ENCODE results near the gene TRAF3IP3.
"Not testable (repeated sequence)": the region's sequence is repeated elsewhere in the genome, so short reads cannot be mapped to it uniquely, and the experiment has no call there.

The TRAF3IP3 gene

GRCh38 chr1:209769171-209769904, 13.5 kb downstream of the TRAF3IP3 start:
- DNase-seq = peak; percentile 86

- DNase-seq = peak; percentile 16
Observed at GRCh38 chr1:209769971-209770370, 14.1 kb downstream of the TRAF3IP3 start.

GRCh38 chr1:209770636-209771415, 15.0 kb downstream of the TRAF3IP3 start:
- DNase-seq = no peak

- DNase-seq = no peak
Observed at GRCh38 chr1:209772126-209772525, 16.3 kb downstream of the TRAF3IP3 start.

GRCh38 chr1:209774592-209774991, 18.7 kb downstream of the TRAF3IP3 start:
- no peak for DNase-seq

GRCh38 chr1:209775678-209776077, 19.8 kb downstream of the TRAF3IP3 start:
- no peak for DNase-seq

- DNase-seq = no peak
Observed at GRCh38 chr1:209777587-209777986, 21.7 kb downstream of the TRAF3IP3 start.

- DNase-seq = no peak
Observed at GRCh38 chr1:209778102-209778501, 22.2 kb downstream of the TRAF3IP3 start.

- no peak for DNase-seq
Observed at GRCh38 chr1:209780268-209780667, 24.4 kb downstream of the TRAF3IP3 start.

- no peak for DNase-seq
Observed at GRCh38 chr1:209783386-209783785, 27.5 kb downstream of the TRAF3IP3 start.

- peak; percentile 98 for DNase-seq
Observed at GRCh38 chr1:209784265-209785169, 28.7 kb downstream of the TRAF3IP3 start, which contains the start of gene C1orf74. Gene C1orf74, minus strand, starts transcription at chr1:209784559. Its CDS starts 925 bp downstream, at chr1:209783634.

- DNase-seq = no peak
Observed at GRCh38 chr1:209785592-209785991, 29.7 kb downstream of the TRAF3IP3 start.

- no peak for DNase-seq
Observed at GRCh38 chr1:209786146-209786545, 30.3 kb downstream of the TRAF3IP3 start.

GRCh38 chr1:209787551-209787950, 31.7 kb downstream of the TRAF3IP3 start:
- no peak for DNase-seq

GRCh38 chr1:209789245-209789644, 33.4 kb downstream of the TRAF3IP3 start:
- DNase-seq = no peak

- DNase-seq = no peak
Observed at GRCh38 chr1:209790286-209791193, 34.7 kb downstream of the TRAF3IP3 start.

- DNase-seq = no peak
Observed at GRCh38 chr1:209791920-209792319, 36.1 kb downstream of the TRAF3IP3 start.

GRCh38 chr1:209793711-209794110, 37.9 kb downstream of the TRAF3IP3 start:
- DNase-seq = not testable (repeated sequence)

GRCh38 chr1:209797978-209798639, 42.3 kb downstream of the TRAF3IP3 start:
- peak; percentile 25 for DNase-seq

GRCh38 chr1:209800984-209801834, 45.4 kb downstream of the TRAF3IP3 start:
- peak; percentile 43 for DNase-seq
